NCI-H2029 treated with DMSO at 0.1 percent for 48 hours (cell line): ENCODE results near the gene CFAP100.

Source experiments
- DNase-seq: peaks from one replicate; lab custom pipeline; 2025; lab: John Stamatoyannopoulos, UW

The CFAP100 gene

DNA sequence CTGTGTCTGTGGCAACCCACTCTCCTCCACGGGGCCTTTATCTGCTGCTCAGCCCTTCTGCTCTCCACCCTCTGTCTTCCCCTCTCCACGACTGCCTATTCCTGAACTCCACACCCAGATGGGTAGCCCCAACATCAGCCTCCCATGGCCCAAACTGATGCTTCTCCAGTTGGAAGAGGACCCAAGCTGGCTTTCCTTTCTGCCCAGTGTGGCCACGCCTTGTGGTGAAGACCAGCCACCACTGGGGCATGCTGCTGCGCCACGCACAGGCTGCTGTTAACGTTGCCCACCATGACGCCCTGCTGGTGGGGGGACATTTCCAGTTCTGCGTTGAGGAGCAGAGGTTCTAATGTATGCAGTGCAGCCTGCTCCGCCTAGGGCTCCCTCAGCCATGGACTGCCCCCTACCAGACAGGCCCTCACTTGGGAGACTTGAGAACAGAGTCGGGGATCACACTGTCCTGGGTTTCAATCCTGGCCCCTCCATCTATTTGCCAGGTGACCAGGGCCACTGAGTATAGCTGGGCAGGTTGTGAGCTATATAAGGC, 26.9 kb downstream of the CFAP100 start:
- DNase-seq: no peak

GRCh38 chr3:126422121-126422520, 27.4 kb downstream of the CFAP100 start:
- no peak for DNase-seq

DNA sequence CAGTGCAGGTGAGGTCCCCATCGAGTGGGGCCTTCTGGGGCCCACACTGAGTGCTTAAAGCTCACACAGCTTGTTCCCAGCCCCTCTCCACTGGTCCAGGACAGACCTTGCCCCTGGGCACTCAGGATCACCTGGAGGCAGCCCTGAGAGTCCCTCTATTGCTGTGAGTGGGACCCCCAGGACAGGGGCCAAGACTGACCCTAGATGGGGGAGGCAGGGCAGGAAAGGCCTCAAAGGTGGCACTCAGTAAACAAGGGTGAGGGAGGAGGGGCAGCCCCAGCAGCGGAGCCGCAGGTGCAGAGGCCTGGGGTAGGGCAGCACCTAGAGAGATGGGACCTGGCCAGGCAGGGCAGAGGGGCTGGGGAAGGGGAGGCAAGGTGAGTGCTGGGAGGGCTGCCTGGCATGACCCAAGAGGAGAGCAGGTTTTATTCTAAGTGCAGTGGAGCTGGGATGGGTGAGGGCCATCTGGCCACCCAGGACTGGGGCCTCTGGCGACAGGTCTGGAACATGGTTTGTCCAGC, 27.9 kb downstream of the CFAP100 start:
- DNase-seq: no peak

DNA sequence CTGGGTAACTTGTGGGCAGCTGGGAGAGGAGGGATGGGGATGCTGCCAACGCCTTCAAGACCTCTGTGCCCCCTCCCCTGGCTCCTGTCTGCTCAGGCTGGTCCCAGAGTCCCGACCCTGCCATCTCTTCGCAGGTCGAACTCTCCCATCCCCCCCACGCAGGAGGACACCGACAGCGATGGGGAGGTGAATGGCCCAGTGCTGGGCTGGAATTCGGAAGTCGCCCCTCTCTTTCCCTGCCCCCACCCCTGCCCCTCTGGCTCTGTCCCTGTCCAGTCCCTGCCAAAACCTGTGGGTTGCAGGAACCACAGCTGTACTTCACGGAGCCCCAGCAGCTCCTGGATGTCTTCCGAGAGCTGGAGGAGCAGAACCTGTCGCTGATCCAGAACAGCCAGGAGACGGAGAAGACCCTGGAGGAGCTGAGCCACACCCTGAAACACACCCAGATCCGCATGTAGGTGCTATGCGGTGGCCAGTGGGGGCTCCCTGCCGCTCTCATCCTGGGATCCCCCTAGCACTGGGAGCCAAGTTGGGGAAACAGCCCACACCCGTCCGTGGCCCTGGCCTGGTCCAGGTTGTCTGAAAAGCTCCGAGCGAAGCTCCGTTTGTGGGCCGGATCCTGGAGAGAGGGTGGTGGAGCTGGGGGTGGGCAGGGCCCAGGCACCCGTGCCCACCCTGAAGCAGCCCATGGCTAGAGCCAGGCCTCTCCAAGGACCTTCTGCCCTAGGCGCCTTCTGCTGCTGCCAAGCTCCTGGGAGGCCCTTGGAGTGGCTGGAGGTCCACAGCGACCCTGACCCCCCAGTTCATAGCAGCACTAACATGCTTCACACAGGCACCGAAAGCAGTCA, 28.7 kb downstream of the CFAP100 start:
- peak; percentile 12 for DNase-seq

- DNase-seq: no peak
These were observed 29.5 kb downstream of the CFAP100 start for GRCh38 chr3:126424039-126424717.

DNA sequence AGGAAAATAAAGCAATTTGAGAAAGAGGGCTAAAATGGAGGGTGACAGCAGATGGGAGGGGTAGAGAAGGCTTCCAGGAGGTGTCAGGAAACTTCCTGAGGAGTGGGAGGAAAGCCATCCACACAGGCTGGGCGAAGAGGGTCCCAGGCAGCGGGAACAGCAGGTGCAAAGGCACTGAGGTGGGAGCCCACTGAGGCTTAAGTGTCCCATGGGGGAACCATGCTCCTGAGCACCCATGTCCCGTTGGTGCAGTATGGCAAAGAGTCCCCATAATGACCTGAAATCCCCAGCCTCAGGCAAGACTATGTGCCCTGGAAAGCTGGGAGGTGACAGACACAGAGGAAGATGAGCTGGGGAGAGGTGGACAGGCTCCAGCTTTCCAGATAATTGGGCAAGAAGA, 30.0 kb downstream of the CFAP100 start:
- DNase-seq: no peak

DNA sequence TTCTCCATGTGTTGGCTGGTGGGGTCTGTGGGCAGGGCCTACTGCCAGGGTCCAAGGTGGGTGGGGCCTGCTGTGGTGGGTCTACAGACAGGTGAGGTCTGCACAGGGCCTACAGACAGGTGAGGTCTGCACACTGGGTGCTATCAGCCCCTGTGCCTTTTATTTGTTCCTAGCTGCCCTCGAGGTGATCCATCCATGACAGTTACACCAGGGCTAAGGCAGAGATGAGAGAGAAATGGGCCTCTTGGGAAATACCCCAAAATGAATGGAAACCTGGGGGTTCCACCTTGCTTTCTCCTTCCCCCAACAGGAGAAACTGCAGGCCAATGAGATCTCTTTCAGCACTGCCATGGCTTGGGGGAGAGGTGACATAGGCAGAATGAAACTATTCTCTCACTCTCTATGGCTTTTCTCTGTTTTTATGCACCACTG, 36.4 kb downstream of the CFAP100 start:
- no peak for DNase-seq

DNA sequence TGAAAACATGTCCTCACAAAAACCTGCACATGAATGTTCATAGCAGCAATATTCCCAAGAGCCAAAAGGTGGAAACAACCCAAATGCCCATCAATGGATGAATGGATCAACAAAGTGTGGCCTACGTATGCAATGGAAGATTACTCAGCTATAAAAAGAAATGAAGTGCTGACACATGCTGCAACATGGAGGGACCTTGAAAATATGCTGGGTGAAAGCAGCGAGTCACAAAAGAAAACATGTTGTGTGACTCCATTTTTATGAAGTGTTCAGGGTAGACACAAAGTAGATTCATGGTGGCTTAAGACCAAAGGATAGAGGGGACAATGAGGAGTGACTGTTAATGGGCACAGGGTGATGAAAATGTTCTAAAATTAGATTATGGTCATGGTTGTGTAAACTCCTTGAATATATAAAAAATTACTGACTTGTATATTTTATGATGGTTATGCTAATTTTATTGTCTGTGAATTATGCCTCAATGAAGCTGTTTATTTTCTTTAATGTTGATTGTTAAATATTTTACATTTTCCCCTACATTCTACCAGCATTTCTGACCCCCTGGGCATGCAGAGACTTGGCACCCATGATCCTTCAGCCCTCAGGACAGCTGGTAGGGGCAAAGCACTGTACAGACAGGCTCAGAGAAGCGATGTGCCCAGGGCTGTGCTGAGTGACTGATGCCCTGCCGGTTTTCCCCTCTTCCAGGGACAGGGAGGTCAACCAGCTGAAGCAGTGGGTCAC, 37.8 kb downstream of the CFAP100 start:
- DNase-seq: no peak

- DNase-seq: no peak
These were observed 38.4 kb downstream of the CFAP100 start for GRCh38 chr3:126433105-126433430.

DNA sequence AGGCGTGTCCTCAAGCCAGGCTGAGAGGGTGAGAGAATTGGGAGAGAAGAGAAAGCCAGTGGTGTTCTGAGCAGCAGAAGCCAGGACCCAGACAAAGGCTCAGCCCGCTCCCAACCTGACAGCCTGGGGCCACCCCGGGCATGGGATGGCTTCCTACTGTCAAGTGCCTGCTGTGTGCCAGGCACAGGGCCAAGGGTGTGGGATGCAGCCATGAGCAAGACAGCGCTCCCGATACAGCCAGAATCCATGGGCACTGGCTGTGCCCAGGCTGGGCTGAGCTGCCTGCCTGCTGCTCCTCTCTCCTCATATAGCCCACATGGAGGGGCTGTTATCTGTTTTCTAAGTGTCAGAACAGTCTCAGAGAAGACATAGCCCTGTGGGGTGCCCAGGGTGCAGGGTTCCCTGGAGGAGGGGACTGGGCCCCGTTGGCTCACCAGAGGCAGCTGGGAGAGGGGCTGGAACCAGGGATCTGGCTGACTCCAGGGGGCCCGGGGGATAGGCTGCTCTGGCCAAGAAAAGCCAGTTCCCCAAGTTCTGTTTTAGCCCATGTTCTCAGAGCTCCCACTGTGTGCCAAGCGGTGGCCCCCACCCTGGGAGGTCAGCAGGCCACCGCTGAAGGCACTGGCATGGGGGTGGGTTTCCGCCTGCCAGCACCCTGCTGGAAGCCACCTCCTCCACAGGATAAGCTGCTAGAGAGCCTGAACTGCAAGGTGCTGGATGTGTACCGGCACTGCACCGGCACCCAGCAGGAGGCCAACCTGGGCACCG, 39.0 kb downstream of the CFAP100 start:
- DNase-seq: peak; percentile 9

DNA sequence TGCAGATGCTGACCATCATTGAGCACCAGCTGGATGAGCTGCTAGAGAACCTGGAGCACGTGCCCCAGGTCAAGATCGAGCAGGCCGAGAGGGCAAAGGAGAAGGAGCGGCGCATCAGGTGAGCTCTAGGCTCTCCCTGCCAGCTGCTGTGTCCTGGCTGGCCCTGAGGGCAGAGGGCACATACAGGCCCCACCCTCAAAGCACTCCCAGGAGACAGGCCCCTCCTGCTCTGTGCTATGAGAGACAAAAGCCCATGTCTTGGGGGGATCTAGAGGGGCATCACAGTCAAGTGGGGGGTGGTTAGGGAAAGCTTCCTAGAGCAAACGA, 39.5 kb downstream of the CFAP100 start:
- no peak for DNase-seq

DNA sequence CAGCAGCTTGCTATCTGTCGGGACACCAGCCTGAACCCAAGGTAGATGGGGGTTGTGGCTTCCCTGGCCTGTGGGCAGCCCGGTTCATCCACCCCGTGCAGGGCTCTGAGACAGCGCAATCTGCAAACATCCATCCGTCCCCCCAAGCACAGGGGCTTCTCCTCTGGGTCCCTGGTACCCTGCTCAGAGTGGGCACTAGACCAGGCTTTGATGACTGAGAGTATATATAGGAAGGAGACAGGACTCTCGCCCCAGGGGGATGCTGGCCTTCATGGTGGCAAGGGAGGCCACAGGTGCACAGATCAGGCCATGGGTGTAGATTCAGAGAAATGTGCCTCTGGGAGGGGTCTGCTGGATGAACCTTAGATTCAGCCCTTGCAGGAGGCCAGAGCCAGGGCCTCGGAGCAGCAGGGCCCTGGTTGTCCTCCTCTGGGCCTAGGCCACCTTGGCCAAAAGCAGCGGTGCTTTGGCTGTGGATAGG, 40.3 kb downstream of the CFAP100 start:
- DNase-seq: no peak

DNA sequence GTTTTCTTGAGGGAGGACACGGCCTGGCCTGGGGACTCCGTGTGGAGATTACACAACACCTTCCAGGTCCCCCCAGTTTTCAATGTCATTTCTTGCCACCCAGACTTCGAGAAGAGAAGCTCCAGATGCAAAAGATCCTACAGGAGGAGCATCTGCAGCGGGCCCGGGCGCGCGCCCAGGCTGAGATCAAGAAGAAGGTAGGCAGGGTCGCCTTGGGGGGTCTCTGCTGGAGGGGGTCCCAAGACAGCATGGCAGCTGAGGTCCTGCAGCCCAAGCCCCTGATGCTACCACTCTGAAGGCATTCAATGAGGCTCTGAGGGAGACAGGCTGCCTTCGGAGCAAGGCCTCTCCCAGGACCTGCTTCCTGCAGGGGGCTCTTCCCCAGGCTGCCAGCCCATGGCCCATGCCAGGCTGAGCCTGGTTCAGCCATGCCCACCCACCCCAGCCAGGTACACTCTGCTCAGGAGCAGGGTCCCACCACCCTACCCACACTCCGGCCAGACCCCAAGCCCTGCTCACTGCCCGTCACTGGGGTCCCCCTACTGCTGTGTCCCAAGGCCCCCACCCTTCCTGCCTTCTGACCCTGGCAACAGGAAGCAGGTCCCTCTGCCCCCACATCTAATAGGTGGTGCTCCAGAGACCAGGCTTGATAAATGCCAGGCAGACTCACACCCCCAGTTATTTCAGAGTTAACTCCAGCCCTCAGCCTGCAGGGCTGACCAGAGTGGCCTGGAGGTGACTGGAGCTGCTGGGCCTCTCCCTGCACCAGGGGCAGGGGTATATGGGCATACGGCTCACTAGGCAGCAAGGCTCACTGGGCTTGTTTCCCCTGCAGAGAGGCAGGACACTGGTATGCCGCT, 41.0 kb downstream of the CFAP100 start:
- DNase-seq: no peak

- no peak for DNase-seq
These were observed 42.4 kb downstream of the CFAP100 start for GRCh38 chr3:126436826-126437717.

DNA sequence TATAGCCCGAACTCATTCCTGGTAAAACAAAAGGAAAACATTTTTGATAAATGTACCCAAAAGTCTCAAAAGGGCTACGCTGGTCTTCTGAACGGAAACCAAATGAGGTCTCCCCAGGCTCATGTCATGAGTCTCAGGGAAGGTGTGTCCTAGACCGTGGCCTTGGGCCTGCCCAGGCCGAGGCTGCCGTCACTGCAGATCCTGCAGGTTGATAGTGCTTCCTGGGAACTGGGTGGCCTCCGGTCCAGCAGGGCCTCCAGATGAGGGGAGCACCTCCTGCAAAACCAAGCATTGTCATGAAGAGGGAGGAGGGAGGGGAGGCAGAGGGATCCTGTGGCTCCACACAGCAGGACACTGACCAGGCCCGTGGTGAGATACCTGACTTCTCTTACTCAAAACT, 43.5 kb downstream of the CFAP100 start:
- DNase-seq: no peak

- no peak for DNase-seq
These were observed 44.0 kb downstream of the CFAP100 start for GRCh38 chr3:126438746-126439145.

GRCh38 chr3:126439346-126439967, 44.7 kb downstream of the CFAP100 start:
- DNase-seq: no peak

DNA sequence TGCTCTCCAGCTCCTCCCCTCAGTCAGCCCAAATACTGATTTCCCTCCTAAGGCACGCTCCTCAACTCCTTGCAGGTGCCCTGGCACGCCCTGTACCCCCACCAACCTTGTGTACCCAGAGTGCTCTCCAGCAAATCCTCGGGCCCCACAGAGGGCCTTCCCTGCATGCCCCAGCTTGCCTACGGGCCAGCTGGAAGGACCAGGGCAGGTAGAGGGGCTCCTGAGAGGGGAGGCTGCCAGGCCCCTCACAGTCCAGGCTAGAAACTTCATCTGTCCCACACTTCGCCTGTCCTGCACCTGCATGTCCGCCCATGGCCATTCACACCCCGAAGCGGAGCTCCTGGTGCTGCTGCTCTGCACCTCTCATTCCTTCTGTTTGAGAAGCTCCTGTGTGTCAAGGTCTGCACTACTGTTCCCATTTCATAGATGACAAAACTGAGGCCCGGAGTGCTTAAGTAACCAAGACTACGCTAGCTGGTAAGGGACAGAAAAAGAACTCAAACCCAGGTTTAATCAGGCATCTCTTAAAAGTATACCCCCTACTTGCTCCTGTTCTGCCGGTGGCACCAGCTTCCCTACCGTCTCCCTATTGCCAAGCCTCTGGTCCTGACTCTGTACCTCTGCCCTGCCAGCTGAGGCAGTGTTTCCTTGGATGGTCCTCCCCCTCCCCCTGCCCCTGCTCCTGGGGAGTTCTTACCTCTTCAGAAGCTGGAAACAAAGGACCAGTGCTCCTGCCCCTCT, 45.4 kb downstream of the CFAP100 start:
- DNase-seq: no peak

DNA sequence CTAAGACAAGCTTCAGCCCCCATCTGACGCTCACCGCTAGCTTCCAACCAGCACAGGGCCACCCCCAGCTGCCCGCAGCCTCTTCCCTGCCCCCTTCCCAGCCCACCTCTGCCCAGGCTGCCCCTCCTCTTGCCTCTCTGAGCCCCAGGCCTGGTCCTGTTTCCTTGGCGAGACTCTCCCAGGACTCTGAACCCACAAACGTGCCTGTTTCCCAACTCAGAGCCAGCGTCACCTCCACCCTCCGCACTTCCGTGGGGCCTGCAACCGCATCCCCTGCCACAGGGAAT, 45.9 kb downstream of the CFAP100 start:
- DNase-seq: no peak
